Kidney epithelial cell (primary cell): ENCODE results near the gene TK1. TPM values are rescaled to one million over a fixed set of nuclear protein-coding genes. Genes with fewer than 3 reads are reported as not detected.

Experiments used
- DNase-seq: peaks from one replicate; pipeline ENCODE4 v3.0.0-alpha.2; 2010; ENCODE audit warnings: low read depth
- H3K27me3 ChIP-seq: 2 replicates; pipeline ENCODE4 v1.6.0; 2011; ENCODE audit warnings: low read length; ENCODE audit not compliant: control insufficient read depth, insufficient read depth
- H3K36me3 ChIP-seq: 2 replicates; pipeline ENCODE4 v1.5.1; 2011; ENCODE audit warnings: low read length; ENCODE audit not compliant: control insufficient read depth, insufficient read depth
- H3K4me3 ChIP-seq: 2 replicates; pipeline ENCODE4 v1.5.1; 2011; ENCODE audit warnings: low read depth, mild to moderate bottlenecking, control low read depth, low read length
- CTCF ChIP-seq: IDR thresholded peaks from 2 replicates; pipeline ENCODE4 v1.5.1; 2011; ENCODE audit warnings: mild to moderate bottlenecking, moderate library complexity, low read length, control low read depth, inconsistent platforms; ENCODE audit not compliant: insufficient read depth, poor library complexity, severe bottlenecking
- total RNA-seq: library from RNA; depleted of rRNA; stranded (reverse); fragments of >200 nt; gene quantifications from 2 replicates; pipeline ENCODE4 v1.2.3, GENCODE V29; 2015

TK1 gene
- total RNA-seq, 1 donor from 2014 or later = 15.0 TPM

GRCh38 chr17:78231991-78232858 is 45.4 kb upstream of the TK1 start:
- H3K27me3 ChIP-seq = peaks cover 28% of the 10 kb centered on the region
- DNase-seq = no peak

GRCh38 chr17:78230996-78231935 is 44.4 kb upstream of the TK1 start, which contains the start of gene TMEM235:
TSS of gene TMEM235 (plus strand) at chr17:78231631. CDS start at chr17:78232024, 393 bp downstream.
- DNase-seq = no peak
- Histone ChIP-seq H3K4me3 (no peak within 1 kb of the TSS), H3K27me3 (peaks cover 28% of the 10 kb centered on the region), H3K36me3 (no peaks in the 10 kb centered on the region)
- TF ChIP-seq CTCF = no peak

More at GRCh38 chr17:78231991-78232858, 45.4 kb upstream of the TK1 start:
- no peaks in the 10 kb centered on the region for H3K36me3 ChIP-seq
- H3K4me3 ChIP-seq = no peak overlapping the region
- TF ChIP-seq CTCF = no peak

GRCh38 chr17:78230252-78230962 is 43.6 kb upstream of the TK1 start:
- no peak overlapping the region for H3K4me3 ChIP-seq

GRCh38 chr17:78228176-78228575 is 41.3 kb upstream of the TK1 start:
- no peak for TF ChIP-seq CTCF
- H3K27me3 ChIP-seq = peaks cover 28% of the 10 kb centered on the region
- H3K36me3 ChIP-seq = no peaks in the 10 kb centered on the region
- no peak overlapping the region for H3K4me3 ChIP-seq
- DNase-seq = no peak

More at GRCh38 chr17:78230252-78230962, 43.6 kb upstream of the TK1 start:
- no peak for TF ChIP-seq CTCF
- no peak for DNase-seq
- Histone ChIP-seq H3K27me3 (peaks cover 28% of the 10 kb centered on the region), H3K36me3 (no peaks in the 10 kb centered on the region)

- no peak for DNase-seq
- H3K4me3 ChIP-seq = no peak overlapping the region
Measured at GRCh38 chr17:78227455-78227916, 40.6 kb upstream of the TK1 start.

More at GRCh38 chr17:78227455-78227916, 40.6 kb upstream of the TK1 start:
- Histone ChIP-seq H3K36me3 (no peaks in the 10 kb centered on the region), H3K27me3 (peaks cover 22% of the 10 kb centered on the region)
- no peak for TF ChIP-seq CTCF
